Measurements from ENCODE around the gene PKP4. TPM values are rescaled to one million over a fixed set of nuclear protein-coding genes. Genes with fewer than 3 reads are reported as not detected.

PKP4 gene
- total and polyA plus RNA-seq, 2 donors from 2014 or later = 120 to 243 TPM

GRCh38 chr2:158686210-158686691 lies 229.5 kb downstream of the PKP4 start:
- H3K27me3 ChIP-seq (ENCODE audit: control insufficient read depth, insufficient read depth, low read length) = no peaks in the 10 kb centered on the region
- TF ChIP-seq CTCF (IDR thresholded peaks at IDR 0.05; ENCODE audit: borderline replicate concordance, extremely low read depth, insufficient read depth) = no peak
- no peak overlapping the region for H3K4me3 ChIP-seq (ENCODE audit: low read length in 3 of 3)
- H3K36me3 ChIP-seq (ENCODE audit: control insufficient read depth in 2 of 3, insufficient read depth in 3 of 3, low read length in 3 of 3) = no peaks in the 10 kb centered on the region
- H3K27ac ChIP-seq (ENCODE audit: low read depth in 2 of 2, low read length in 2 of 2) = no peak overlapping the region
- FAIRE-seq = no peak
- H3K9ac ChIP-seq (ENCODE audit: low read length in 3 of 3) = no peak overlapping the region
- H3K4me1 ChIP-seq (ENCODE audit: control insufficient read depth in 2 of 3, insufficient read depth in 2 of 3, low read depth in 1 of 3, low read length in 3 of 3) = no peaks in the 10 kb centered on the region
- intact Hi-C loops (cut with DNase I) = no loop called here
- DNase-seq = peak in 3 of 5 donors; percentile 39 to 55 (median 52)
- H3K9me3 ChIP-seq (ENCODE audit: control insufficient read depth in 2 of 3, insufficient read depth in 1 of 3, low read length in 3 of 3) = no peaks in the 10 kb centered on the region

GRCh38 chr2:158687315-158687714 lies 230.6 kb downstream of the PKP4 start:
- no peak for FAIRE-seq
- Histone ChIP-seq H3K9me3 (ENCODE audit: control insufficient read depth in 2 of 3, insufficient read depth in 1 of 3, low read length in 3 of 3) (no peaks in the 10 kb centered on the region), H3K4me3 (ENCODE audit: low read length in 3 of 3) (no peak overlapping the region), H3K36me3 (ENCODE audit: control insufficient read depth in 2 of 3, insufficient read depth in 3 of 3, low read length in 3 of 3) (no peaks in the 10 kb centered on the region), H3K27me3 (ENCODE audit: control insufficient read depth, insufficient read depth, low read length) (no peaks in the 10 kb centered on the region), H3K27ac (ENCODE audit: low read depth in 2 of 2, low read length in 2 of 2) (no peak overlapping the region), H3K9ac (ENCODE audit: low read length in 3 of 3) (no peak overlapping the region), H3K4me1 (ENCODE audit: control insufficient read depth in 2 of 3, insufficient read depth in 2 of 3, low read depth in 1 of 3, low read length in 3 of 3) (no peaks in the 10 kb centered on the region)
- DNase-seq = no peak
- TF ChIP-seq CTCF (IDR thresholded peaks at IDR 0.05; ENCODE audit: borderline replicate concordance, extremely low read depth, insufficient read depth) = no peak
- intact Hi-C loops (cut with DNase I) = no loop called here

GRCh38 chr2:158688721-158689120 lies 232.0 kb downstream of the PKP4 start:
- Histone ChIP-seq H3K9me3 (ENCODE audit: control insufficient read depth in 2 of 3, insufficient read depth in 1 of 3, low read length in 3 of 3) (no peaks in the 10 kb centered on the region), H3K4me3 (ENCODE audit: low read length in 3 of 3) (no peak overlapping the region), H3K4me1 (ENCODE audit: control insufficient read depth in 2 of 3, insufficient read depth in 2 of 3, low read depth in 1 of 3, low read length in 3 of 3) (no peaks in the 10 kb centered on the region), H3K27me3 (ENCODE audit: control insufficient read depth, insufficient read depth, low read length) (no peaks in the 10 kb centered on the region), H3K36me3 (ENCODE audit: control insufficient read depth in 2 of 3, insufficient read depth in 3 of 3, low read length in 3 of 3) (no peaks in the 10 kb centered on the region), H3K9ac (ENCODE audit: low read length in 3 of 3) (no peak overlapping the region), H3K27ac (ENCODE audit: low read depth in 2 of 2, low read length in 2 of 2) (no peak overlapping the region)
- no peak for TF ChIP-seq CTCF (IDR thresholded peaks at IDR 0.05; ENCODE audit: borderline replicate concordance, extremely low read depth, insufficient read depth)
- FAIRE-seq = no peak
- intact Hi-C loops (cut with DNase I) = no loop called here
- no peak for DNase-seq

GRCh38 chr2:158689391-158689790 lies 232.6 kb downstream of the PKP4 start:
- no peaks in the 10 kb centered on the region for H3K9me3 ChIP-seq (ENCODE audit: control insufficient read depth in 2 of 3, insufficient read depth in 1 of 3, low read length in 3 of 3)
- H3K27ac ChIP-seq (ENCODE audit: low read depth in 2 of 2, low read length in 2 of 2) = no peak overlapping the region
- H3K9ac ChIP-seq (ENCODE audit: low read length in 3 of 3) = no peak overlapping the region
- intact Hi-C loops (cut with DNase I) = no loop called here
- H3K36me3 ChIP-seq (ENCODE audit: control insufficient read depth in 2 of 3, insufficient read depth in 3 of 3, low read length in 3 of 3) = no peaks in the 10 kb centered on the region
- no peak overlapping the region for H3K4me3 ChIP-seq (ENCODE audit: low read length in 3 of 3)
- DNase-seq = no peak
- TF ChIP-seq CTCF (IDR thresholded peaks at IDR 0.05; ENCODE audit: borderline replicate concordance, extremely low read depth, insufficient read depth) = no peak
- no peak for FAIRE-seq
- no peaks in the 10 kb centered on the region for H3K4me1 ChIP-seq (ENCODE audit: control insufficient read depth in 2 of 3, insufficient read depth in 2 of 3, low read depth in 1 of 3, low read length in 3 of 3)
- H3K27me3 ChIP-seq (ENCODE audit: control insufficient read depth, insufficient read depth, low read length) = no peaks in the 10 kb centered on the region
